Keratinocyte (primary cell): ENCODE results near the gene SCAF1.

ENCODE experiments used
- EZH2 ChIP-seq: IDR thresholded peaks from one replicate; pipeline ENCODE4 v1.6.1; 2012; ENCODE audit warnings: inconsistent platforms, mild to moderate bottlenecking, low read length, moderate library complexity
- TF ChIP-seq, protein P1 (sequence below), 3 experiments: IDR thresholded peaks in 1 of 3; conservative IDR thresholded peaks in 1 of 3; optimal IDR thresholded peaks in 1 of 3; 2 replicates in 2 of 3; 3 replicates in 1 of 3; pipeline versions ENCODE3 to v1.5.1; 2011; ENCODE audit warnings: low read length in 3 of 3, mild to moderate bottlenecking in 3 of 3, moderate library complexity in 2 of 3, control low read depth in 1 of 3, inconsistent platforms in 1 of 3; ENCODE audit not compliant: insufficient read depth in 2 of 3; ENCODE audit errors: extremely low read depth in 1 of 3

DNA sequence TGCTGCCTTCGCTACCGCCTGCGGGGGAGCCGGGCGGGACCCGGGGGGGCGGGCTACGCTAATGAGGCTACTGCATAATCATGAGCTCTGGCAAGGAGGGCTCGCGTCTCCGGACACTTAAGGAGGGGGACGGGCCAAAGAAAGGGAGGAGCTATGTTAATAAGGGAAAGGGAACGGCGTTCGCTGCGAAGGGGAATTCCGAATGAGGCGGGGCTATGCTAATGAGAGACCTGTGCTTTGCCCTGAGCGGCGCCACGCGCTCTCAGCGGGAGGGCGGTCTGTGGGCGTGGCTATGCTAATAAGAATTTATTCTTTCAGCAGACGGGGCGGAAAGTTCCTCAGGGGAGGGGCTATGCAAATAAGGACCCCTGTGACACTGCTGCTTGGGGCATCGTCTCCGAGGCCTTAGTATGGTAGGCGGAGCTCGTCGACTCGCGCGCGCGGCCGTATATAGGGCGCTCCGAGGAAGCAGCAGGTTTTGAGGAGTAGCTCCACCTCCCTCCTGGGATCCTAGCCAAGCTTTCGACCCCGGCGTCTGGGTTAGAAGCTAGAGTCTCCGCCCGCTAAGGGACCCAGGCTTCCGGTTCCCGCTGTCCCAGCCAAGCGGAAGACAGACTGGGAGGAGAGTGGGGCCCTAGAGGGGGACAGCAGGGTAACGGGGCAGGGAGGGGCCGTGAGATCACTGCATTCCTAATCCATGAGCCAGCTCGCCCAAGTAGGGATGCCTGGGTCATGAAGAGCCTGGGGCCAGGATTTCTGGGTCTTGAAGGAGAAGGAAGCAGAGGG lies 1.7 kb upstream of the SCAF1 start, which contains the start of gene RRAS:
- no peak for TF ChIP-seq EZH2
- TF ChIP-seq, protein P1, sequence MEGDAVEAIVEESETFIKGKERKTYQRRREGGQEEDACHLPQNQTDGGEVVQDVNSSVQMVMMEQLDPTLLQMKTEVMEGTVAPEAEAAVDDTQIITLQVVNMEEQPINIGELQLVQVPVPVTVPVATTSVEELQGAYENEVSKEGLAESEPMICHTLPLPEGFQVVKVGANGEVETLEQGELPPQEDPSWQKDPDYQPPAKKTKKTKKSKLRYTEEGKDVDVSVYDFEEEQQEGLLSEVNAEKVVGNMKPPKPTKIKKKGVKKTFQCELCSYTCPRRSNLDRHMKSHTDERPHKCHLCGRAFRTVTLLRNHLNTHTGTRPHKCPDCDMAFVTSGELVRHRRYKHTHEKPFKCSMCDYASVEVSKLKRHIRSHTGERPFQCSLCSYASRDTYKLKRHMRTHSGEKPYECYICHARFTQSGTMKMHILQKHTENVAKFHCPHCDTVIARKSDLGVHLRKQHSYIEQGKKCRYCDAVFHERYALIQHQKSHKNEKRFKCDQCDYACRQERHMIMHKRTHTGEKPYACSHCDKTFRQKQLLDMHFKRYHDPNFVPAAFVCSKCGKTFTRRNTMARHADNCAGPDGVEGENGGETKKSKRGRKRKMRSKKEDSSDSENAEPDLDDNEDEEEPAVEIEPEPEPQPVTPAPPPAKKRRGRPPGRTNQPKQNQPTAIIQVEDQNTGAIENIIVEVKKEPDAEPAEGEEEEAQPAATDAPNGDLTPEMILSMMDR (optimal IDR thresholded peaks at IDR 0.05 in 1 of 3, IDR thresholded peaks at IDR 0.05 in 1 of 3, conservative IDR thresholded peaks at IDR 0.05 in 1 of 3; ENCODE audit: extremely low read depth in 1 of 3, insufficient read depth in 2 of 3, low read length in 3 of 3) = no peak
